Activated CD8-positive, alpha-beta T cell treated with anti-CD3 and anti-CD28 coated beads for 36 hours (primary cell): ENCODE measurements around the gene CSPG5. TPM values are rescaled to one million over a fixed set of nuclear protein-coding genes. Genes with fewer than 3 reads are reported as not detected.

Source experiments
- ATAC-seq: fragments of 200-7000 bp; cut with Tn5 transposase; one replicate; pipeline ENCODE4 v1.10.0; 2021; ENCODE audit warnings: mild to moderate bottlenecking, moderate library complexity
- CTCF ChIA-PET: fragments of 350-600 bp; sonication (Branson Sonifier 250); formaldehyde crosslinking; loops from one replicate; lab custom pipeline; 2021; ENCODE audit warnings: antibody characterized with exemption; lab: Charles Lee
- POLR2A ChIA-PET: fragments of 350-600 bp; sonication (Branson Sonifier 250); formaldehyde crosslinking; loops from one replicate; lab custom pipeline; 2021; ENCODE audit warnings: antibody characterized with exemption; lab: Charles Lee
- DNase-seq: peaks from one replicate; pipeline ENCODE4 v3.0.0-alpha.2; 2020
- H3K27ac Mint-ChIP-seq: one replicate; pipeline ENCODE4 v1.8.0; 2021; ENCODE audit warnings: mild to moderate bottlenecking, mixed read lengths
- H3K27me3 Mint-ChIP-seq: one replicate; pipeline ENCODE4 v1.8.0; 2021; ENCODE audit warnings: mixed read lengths
- H3K36me3 Mint-ChIP-seq: one replicate; pipeline ENCODE4 v1.8.0; 2021; ENCODE audit warnings: low read depth, mixed read lengths
- H3K4me1 Mint-ChIP-seq: one replicate; pipeline ENCODE4 v1.8.0; 2021; ENCODE audit warnings: low read depth, mixed read lengths
- H3K4me3 Mint-ChIP-seq: one replicate; pipeline ENCODE4 v1.8.0; 2021; ENCODE audit warnings: mild to moderate bottlenecking, moderate library complexity, mixed read lengths
- H3K9me3 Mint-ChIP-seq: one replicate; pipeline ENCODE4 v1.8.0; 2021; ENCODE audit warnings: mixed read lengths
- CTCF ChIP-seq: fragments of 200-600 bp; IDR thresholded peaks from one replicate; pipeline ENCODE4 v1.8.0; 2022; ENCODE audit warnings: antibody characterized with exemption, mild to moderate bottlenecking
- intact Hi-C: fragments of 100-400 bp; cut with micrococcal nuclease; formaldehyde crosslinking; loops from one replicate; pipeline ENCODE4 v1.10.0; 2022
- total RNA-seq, 2 experiments: library from RNA; stranded (reverse); gene quantifications; one replicate each; pipeline ENCODE4 v1.2.3, GENCODE V29; 2021

CSPG5 gene
- total RNA-seq, 2 experiments from 2014 or later: 0.54 to 0.58 TPM

GRCh38 chr3:47573190-47574172 lies 5.2 kb downstream of the CSPG5 start:
- intact Hi-C loops: no loop called here
- ChIA-PET CTCF (no interaction called here), POLR2A (no interaction called here)
- no peaks in the 10 kb centered on the region for H3K9me3 Mint-ChIP-seq
- no peaks in the 10 kb centered on the region for H3K4me1 Mint-ChIP-seq
- TF ChIP-seq CTCF: no peak
- H3K27me3 Mint-ChIP-seq: peaks cover 11% of the 10 kb centered on the region
- no peaks in the 10 kb centered on the region for H3K36me3 Mint-ChIP-seq
- no peak overlapping the region for H3K4me3 Mint-ChIP-seq
- no peak for ATAC-seq
- H3K27ac Mint-ChIP-seq: no peak overlapping the region
- no peak for DNase-seq

GRCh38 chr3:47571391-47572175 lies 7.1 kb downstream of the CSPG5 start:
- intact Hi-C loops: no loop called here
- no peak for TF ChIP-seq CTCF
- Mint-ChIP-seq H3K36me3 (no peaks in the 10 kb centered on the region), H3K9me3 (no peaks in the 10 kb centered on the region), H3K4me3 (no peak overlapping the region), H3K4me1 (no peaks in the 10 kb centered on the region), H3K27ac (no peak overlapping the region), H3K27me3 (peaks cover 6% of the 10 kb centered on the region)
- CTCF ChIA-PET: no interaction called here
- no peak for DNase-seq
- POLR2A ChIA-PET: interaction anchor here (0.6 kb wide), 1 partner anchor 30 kb away, joined by 3 read pairs; no protein-coding TSS in a partner anchor
- ATAC-seq: no peak

- ChIA-PET POLR2A (interaction anchor here (0.6 kb wide), 1 partner anchor 16 kb away, joined by 3 read pairs; no protein-coding TSS in a partner anchor), CTCF (interaction anchor here (0.9 kb wide), 1 partner anchor 10 kb away, joined by 3 read pairs; no protein-coding TSS in a partner anchor)
- no peak for TF ChIP-seq CTCF
- H3K9me3 Mint-ChIP-seq: no peaks in the 10 kb centered on the region
- H3K4me3 Mint-ChIP-seq: no peak overlapping the region
- H3K36me3 Mint-ChIP-seq: no peaks in the 10 kb centered on the region
- no peak for ATAC-seq
- DNase-seq: no peak
- intact Hi-C loops: no loop called here
- peaks cover 2% of the 10 kb centered on the region for H3K27me3 Mint-ChIP-seq
- H3K4me1 Mint-ChIP-seq: no peaks in the 10 kb centered on the region
- H3K27ac Mint-ChIP-seq: no peak overlapping the region
Measured at GRCh38 chr3:47568901-47569300, 9.8 kb downstream of the CSPG5 start.

- POLR2A ChIA-PET: interaction anchor here (1.3 kb wide), 1 partner anchor 22 kb away, joined by 3 read pairs; no protein-coding TSS in a partner anchor
- intact Hi-C loops: no loop called here
- Mint-ChIP-seq H3K36me3 (no peaks in the 10 kb centered on the region), H3K27me3 (no peaks in the 10 kb centered on the region), H3K27ac (no peak overlapping the region), H3K9me3 (no peaks in the 10 kb centered on the region), H3K4me1 (no peaks in the 10 kb centered on the region), H3K4me3 (no peak overlapping the region)
- DNase-seq (no peak), ATAC-seq (no peak)
- no peak for TF ChIP-seq CTCF
- CTCF ChIA-PET: interaction anchor here (1.2 kb wide), 1 partner anchor 27 kb away, joined by 3 read pairs; no protein-coding TSS in a partner anchor
Measured at GRCh38 chr3:47567149-47567548, 11.5 kb downstream of the CSPG5 start.
